DLD1 (cell line): ENCODE data around the gene IQCH.
"Not testable (repeated sequence)": the region's sequence is repeated elsewhere in the genome, so short reads cannot be mapped to it uniquely, and the experiment has no call there.

Experiments used
- in situ Hi-C: cut with HindIII; loops from 2 replicates; pipeline ENCODE4 v1.10.0; 2017; ENCODE audit warnings: low sequenced_read_pairs

IQCH gene

GRCh38 chr15:67350042-67350441 lies 95.5 kb downstream of the IQCH start:
- in situ Hi-C loops, result no loop called here

GRCh38 chr15:67358391-67358790 lies 103.8 kb downstream of the IQCH start:
- in situ Hi-C loops, result no loop called here

GRCh38 chr15:67358812-67359211 lies 104.2 kb downstream of the IQCH start:
- in situ Hi-C loops, result no loop called here

- in situ Hi-C loops, result no loop called here
These were observed 105.0 kb downstream of the IQCH start for GRCh38 chr15:67359431-67360079.

DNA sequence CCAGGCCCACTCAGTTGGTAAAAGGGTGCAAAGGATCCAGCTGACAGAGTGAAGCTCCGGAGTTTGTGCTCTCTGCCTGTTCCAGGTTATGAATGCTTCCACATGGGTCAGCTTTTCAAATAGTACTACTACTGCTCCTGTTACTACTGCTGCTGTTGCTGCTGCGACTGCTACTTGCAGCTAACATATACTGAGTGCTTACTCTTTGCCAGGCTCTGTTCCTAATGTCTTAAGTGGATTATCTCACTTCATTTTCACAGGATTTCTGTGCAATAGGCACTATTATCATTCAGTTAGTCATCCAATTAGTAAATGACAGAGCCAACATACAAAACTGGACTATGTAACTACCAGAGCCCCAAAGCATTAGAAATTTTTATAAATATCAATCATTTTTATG lies 106.5 kb downstream of the IQCH start:
- in situ Hi-C loops, result no loop called here

GRCh38 chr15:67363712-67364111 lies 109.1 kb downstream of the IQCH start:
- in situ Hi-C loops, result not testable (repeated sequence)

- in situ Hi-C loops, result no loop called here
These were observed 111.4 kb downstream of the IQCH start for GRCh38 chr15:67365994-67366393.

- in situ Hi-C loops, result no loop called here
These were observed 112.3 kb downstream of the IQCH start for GRCh38 chr15:67366904-67367303.

GRCh38 chr15:67369359-67369998 lies 114.9 kb downstream of the IQCH start:
- in situ Hi-C loops, result no loop called here

DNA sequence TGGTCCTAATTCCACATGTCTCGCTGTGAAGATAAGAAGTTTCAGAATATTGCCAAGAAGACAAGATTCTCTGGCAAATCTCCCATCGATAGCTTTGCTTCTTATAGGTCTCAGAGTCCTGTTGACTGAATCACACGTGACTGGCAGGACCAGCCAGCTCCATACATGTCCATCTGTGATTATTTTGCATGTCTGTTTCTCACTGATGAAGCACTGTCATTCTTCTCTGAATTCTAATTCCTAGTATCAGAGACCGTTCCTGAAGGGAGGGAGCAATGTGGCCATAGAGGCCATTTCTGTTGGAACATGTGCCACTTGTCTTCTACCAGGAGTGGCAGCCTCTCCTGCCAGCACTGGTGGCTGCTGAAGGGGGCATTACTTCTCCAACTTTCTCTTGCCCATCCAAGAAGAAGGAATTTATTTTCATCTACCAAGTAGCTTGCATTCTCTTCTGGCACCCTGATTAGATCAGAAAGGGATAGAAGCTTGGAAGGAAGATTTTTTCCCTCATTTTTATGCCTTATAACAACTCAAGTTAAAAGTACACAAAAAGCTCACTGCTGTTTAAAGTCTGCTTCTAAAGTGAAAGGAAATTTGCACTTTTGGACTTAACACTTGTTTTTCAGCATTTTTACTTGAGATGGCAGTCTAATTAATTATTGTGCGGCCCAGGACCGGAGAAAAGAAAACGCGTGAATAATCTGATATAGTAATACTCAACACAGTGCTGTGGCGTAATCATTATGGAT lies 115.8 kb downstream of the IQCH start:
- in situ Hi-C loops, result no loop called here

- in situ Hi-C loops, result no loop called here
These were observed 118.0 kb downstream of the IQCH start for GRCh38 chr15:67372543-67372942.

GRCh38 chr15:67372986-67373675 lies 118.5 kb downstream of the IQCH start:
- in situ Hi-C loops, result no loop called here

DNA sequence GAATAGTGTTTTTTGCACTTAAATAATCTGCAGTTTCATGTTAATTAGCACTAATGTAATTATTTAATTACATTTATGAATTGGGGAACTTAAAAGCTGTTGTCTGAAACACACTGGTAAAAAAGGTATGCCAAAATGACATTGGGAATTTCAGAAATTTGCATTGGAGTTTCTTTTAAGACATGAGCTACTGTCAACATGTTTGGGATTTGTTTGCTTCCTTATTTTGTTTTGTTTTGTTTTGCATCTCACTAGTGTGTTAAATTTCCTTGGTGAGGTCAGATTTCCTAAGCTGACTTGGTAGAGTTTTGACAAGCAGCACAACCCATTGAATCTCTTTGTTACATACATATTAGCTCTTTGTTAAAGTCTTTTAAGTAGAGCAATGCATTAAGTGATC lies 119.4 kb downstream of the IQCH start:
- in situ Hi-C loops, result no loop called here

DNA sequence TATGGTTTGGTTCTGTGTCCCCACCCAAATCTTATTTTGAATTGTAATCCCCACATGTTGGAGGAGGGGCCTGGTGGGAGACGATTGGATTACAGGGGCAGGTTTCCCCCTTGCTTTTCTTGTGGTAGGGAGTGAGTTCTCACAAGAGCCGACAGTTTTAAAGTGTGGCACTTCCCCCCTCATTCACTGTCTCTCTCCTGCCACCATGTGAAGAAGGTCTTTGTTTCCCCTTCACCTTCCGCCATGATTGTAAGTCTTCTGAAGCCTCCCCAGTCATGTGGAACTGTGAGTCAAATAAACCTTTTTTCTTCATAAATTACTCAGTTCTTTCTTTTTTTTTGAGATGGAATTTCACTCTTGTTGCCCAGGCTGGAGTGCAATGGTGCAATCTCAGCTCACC lies 124.9 kb downstream of the IQCH start:
- in situ Hi-C loops, result no loop called here

GRCh38 chr15:67380921-67381320 lies 126.3 kb downstream of the IQCH start:
- in situ Hi-C loops, result no loop called here

DNA sequence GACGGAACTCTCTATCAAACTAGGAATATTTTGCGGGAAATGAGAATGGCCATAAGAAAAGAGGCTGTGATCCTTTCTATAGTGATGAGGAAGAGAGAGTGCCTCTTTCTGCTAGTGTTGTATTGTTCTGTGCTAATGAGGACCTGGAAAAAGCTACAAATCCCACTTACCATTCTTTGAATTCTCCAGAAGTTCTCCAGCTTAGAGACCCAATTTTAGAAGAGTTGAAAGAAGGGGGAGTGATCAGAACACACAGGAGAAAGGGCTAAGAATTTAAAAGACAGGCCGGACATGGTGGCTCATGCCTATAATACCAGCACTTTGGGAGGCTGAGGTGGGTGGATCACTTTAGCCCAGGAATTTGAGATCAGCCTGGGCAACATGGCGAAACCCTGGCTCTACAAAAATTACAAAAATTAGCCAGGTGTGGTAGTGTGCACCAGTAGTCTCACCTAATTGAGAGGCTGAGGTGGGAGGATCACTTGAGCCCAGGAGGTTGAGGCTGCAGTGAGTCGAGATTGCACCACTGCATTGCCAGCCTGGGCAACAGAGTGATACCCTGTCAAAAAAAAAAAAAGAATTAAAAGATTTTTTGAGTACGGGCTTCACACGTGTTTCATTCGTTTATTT lies 126.9 kb downstream of the IQCH start:
- in situ Hi-C loops, result no loop called here

GRCh38 chr15:67382723-67383122 lies 128.1 kb downstream of the IQCH start:
- in situ Hi-C loops, result no loop called here

DNA sequence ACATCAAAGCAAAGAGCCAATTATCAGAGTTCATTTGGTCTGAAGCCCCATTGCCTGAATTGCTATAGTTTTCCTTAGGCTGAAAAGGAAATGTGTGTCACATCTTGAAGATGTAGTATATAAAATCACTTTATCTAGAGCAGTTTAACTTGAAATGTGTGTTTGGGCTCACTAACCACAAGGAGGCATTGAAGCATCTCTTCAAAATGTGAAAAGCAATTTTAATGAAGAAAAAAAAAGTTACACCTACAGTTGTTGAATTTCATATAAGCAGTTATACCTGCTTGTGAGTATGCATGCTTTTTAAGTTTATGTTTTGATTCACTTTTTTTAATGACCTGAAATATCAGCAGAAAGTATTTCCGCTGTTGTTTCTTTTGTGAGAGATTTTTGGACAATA lies 129.3 kb downstream of the IQCH start:
- in situ Hi-C loops, result no loop called here

DNA sequence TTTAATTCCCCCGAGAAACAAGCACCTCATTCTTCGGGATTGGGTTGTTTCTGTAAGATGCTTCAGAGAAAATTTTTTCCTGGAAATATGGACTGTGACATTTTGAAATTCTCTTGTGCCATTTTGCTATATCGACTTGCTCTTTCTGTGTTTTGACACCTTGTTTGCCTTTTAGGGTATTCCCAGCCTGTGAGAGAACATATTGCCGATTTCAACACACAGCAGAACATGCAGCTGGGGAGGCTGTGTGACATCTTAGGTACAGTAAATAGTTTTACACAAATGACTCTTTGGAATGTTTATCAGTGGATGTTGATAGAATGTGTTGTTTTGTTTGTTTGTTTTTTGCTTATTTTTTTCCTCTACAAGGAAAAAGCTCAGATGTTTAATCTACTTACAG lies 130.2 kb downstream of the IQCH start:
- in situ Hi-C loops, result no loop called here

DNA sequence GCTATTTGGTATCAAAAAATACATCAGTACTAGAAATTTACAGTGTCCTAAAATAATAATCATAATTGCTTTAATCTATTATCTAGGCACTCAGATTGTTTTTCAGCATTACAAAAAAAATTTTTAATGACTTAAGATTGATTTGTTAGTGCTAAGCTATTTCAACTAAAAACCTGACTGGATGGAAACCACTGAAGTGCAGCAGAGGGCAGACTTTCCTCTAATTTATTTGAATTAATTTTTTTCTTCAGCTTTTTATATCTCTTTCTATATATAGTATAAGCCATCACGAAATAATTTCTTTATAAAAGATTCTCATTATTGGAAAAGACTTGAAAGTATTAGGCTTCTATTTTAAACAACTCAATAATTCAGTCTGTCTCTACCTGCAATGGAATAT lies 131.4 kb downstream of the IQCH start:
- in situ Hi-C loops, result no loop called here

DNA sequence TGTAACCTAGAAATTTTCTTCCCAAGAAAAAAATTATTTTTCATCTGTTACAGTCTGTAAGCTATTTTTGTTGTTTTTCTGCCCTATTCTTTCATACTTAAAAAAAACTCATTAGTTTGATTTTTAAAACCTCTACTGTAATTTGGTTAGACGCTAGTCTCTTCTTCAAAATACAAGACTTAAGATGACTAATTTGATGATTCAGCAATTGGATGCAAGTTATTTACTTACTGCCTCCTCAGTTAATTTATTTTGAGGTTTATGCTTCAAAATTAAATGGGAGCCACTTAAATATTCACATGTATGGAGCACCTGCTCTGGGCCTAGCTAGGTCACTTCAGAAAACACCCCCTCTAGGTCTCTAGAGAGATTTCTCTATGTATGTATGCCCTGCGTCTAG lies 132.4 kb downstream of the IQCH start:
- in situ Hi-C loops, result no loop called here
